ENCODE measurements around the gene DNLZ.

DNA sequence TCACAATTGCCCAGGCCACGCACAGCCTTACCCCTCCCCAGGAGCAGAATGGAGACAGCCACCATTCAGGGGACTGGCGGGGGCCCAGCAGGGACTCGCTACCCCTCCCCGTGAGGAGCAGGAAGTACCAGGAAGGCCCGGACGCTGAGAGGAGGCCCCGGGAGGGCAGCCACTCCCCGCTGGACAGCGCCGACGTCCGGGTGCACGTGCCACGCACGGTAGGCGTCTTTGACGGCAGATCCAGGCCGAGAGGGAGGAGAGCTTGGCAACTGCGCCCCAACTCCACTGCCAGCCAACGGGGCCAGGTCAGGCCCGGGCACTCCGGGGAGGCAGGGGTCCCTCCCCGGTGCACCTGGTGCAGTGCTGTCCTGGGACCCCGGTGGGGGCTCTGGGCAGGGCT lies 14.0 kb downstream of the DNLZ start:
- TF ChIP-seq, protein P1, sequence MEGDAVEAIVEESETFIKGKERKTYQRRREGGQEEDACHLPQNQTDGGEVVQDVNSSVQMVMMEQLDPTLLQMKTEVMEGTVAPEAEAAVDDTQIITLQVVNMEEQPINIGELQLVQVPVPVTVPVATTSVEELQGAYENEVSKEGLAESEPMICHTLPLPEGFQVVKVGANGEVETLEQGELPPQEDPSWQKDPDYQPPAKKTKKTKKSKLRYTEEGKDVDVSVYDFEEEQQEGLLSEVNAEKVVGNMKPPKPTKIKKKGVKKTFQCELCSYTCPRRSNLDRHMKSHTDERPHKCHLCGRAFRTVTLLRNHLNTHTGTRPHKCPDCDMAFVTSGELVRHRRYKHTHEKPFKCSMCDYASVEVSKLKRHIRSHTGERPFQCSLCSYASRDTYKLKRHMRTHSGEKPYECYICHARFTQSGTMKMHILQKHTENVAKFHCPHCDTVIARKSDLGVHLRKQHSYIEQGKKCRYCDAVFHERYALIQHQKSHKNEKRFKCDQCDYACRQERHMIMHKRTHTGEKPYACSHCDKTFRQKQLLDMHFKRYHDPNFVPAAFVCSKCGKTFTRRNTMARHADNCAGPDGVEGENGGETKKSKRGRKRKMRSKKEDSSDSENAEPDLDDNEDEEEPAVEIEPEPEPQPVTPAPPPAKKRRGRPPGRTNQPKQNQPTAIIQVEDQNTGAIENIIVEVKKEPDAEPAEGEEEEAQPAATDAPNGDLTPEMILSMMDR (IDR thresholded peaks at IDR 0.05): no peak
- TF ChIP-seq POLR2AphosphoS5 (IDR thresholded peaks at IDR 0.05) (no peak), POLR2A (IDR thresholded peaks at IDR 0.05) (no peak)
